SKM-1 treated with dmso at 0.1 percent for 144 hours (cell line): ENCODE results near the gene SLC25A34.

Source experiments
- DNase-seq: peaks from one replicate; lab custom pipeline; 2025; ENCODE audit not compliant: unreplicated experiment; lab: John Stamatoyannopoulos, UW

Gene SLC25A34

DNA sequence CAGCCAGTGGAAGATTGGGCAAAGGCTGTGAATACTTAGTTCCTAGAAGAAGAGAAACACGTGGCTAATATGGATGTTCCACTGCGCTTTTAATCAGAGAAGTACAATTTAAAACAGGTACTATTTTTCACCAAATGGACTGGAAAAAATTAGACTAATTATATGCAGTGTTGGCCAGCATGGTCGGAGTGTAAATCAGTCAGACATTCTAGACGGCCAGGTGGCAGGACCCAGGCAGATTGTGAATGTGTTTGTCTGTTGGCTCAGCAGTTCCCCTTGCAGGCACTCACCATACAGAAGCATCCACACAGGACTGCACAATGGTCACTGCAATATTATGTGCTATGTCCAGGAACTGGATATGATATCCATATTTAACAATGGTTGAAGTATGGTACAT is 23.9 kb upstream of the SLC25A34 start:
- no peak for DNase-seq

DNA sequence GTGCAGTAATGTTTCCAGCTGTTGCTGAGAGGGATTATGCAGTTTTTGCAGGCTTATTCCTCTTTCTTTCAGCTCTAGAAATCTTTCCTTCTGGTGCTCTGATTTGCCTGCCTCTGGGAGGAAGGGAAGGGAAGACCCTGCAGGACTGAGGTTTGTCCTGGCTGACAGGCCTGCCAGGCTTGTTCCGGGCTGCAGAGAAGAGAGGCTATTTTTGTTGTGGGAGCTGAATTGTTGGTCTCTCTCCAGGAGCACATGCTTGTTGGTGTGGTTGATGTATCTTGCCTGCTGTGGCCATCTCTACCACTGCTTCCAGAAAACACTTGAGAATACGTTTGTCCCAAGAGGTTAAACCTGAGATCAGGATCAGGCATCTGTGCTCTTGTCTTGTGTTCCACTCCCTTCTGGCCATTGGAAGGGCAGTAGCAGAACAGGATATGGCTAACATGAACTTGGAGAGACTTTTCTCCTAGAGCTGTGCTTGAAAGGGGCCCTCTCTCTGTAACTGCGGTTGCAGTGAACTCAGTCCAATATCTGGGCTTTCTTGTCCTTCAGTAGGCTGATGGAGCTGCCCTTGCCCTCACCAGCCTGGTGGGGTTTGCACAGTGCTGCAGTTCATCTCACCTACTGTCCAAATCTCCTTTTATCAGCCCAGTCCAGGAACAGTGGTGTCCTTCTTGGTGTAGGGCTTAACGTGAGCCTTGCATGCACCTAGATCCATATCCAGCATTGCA is 21.5 kb upstream of the SLC25A34 start:
- no peak for DNase-seq

DNA sequence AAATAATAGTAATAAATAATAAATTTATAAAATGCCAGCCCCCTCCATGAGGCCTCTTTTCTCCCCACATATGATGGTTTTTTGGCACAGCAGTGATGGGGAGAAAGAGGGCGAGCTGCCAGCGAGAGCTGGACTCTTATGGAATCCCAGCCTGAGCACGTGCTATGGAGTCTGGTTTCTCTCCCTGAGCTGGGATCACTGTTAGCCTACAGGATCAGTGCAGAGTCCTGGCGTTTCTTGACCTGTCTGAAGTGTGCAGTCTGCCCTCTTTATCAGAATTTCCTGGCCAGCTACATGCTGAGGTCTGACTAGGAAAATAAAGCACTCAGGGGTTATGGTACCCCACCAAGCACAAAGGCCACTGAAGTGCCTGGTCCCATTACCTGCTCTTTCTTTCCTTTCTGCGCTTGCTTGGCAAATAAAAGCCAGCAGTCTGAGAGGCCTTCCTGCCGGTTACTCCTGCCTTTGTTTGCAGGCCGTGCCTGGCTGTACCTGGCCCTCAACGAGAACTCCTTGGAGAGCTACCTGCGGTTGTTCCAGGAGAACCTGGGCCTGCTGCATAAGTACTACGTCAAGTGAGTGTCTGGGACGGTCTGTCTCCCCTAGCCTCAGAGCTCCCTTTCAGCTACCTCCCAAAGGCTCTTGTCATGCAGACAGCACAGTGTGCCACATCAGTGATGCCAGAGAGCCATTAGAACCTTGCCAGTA is 18.5 kb upstream of the SLC25A34 start:
- DNase-seq = no peak

DNA sequence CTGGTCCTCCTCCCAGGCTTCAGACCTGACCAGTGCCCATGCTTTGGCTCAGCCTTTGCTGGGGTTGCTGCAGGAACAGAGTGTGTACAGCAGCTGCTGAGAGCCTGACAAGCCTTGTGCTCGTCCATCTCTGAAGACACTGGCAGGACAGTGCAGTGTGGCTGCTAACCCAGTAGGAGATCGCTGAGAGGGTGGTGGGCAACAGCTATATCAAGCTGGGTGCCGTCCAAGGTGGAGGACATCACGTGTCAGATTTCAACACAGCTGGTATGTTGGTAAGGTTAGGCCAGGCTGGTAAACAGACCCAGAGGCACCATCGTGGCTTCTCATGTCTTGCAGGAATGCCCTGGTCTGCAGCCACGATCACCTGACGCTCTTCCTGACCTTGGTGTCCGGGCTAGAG is 17.9 kb upstream of the SLC25A34 start:
- no peak for DNase-seq

DNA sequence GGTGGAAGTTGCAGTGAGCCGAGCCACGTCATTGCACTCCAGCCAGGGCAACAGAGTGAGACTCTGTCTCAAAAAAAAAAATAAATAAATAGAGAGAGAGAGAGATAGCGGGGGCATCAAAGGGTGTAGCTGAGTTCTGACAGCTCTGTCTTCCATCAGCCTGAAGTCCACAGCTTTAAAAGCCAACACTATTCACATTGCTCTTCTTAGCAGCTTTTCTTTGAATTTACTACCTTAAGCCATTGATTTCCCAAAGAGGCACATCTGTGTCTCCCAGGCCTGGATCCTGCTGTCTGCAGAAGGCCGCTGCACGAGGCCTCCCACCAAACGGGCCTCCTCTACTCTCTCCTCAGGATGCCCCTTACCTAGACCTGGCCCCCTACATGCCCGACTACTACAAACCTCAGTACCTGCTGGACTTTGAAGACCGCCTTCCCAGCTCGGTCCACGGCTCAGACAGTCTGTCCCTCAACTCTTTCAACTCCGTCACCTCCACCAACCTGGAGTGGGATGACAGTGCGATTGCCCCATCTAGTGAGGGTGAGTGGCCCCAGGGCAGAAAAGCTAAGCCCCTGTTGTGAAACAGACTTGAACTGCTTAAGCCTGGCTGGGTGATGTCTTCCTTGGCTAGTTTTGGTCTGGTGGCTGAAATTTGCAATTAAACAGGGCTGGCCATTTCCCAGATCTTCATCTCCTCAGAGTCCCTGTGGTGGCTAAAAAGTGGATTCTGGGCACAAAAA is 16.5 kb upstream of the SLC25A34 start:
- DNase-seq = no peak

DNA sequence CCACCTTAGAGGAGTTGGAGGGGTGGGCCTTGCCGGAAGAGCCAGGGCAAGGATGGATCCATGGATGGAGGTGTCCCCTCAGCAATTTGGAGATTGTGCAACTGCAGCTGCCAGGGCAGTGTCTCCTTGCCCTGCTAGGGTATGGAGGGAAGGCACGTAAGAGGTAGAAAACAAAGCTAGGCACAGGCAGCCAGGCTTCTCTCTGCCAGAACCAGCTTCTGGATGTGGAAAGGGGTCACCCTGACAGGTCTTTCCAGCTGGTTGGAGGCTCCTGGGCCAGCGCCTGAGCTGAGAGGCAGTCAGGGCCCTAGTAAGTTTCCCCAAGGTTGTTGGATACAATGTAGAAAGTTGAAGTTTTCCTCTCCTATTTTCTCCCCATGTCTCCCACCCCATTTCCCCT is 15.2 kb upstream of the SLC25A34 start:
- no peak for DNase-seq

DNA sequence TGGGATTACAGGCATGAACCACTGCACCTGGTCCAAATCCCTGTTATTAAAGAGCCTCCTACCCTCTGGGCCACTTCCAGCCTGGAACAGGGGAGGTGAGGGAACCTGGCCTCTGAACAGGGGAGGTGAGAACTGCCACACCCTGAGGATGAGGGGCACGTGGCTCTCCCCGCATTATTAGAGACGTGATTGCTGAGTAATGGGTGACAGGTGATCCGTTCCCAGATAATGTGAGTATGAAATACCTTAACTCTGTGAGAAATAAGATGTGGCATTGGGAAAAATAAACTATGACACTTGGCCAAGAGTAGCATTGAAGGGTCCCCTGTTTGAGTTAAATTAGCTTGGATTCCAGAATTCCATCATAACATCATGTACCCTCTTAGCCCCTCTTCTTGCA is 13.6 kb upstream of the SLC25A34 start:
- DNase-seq = no peak

DNA sequence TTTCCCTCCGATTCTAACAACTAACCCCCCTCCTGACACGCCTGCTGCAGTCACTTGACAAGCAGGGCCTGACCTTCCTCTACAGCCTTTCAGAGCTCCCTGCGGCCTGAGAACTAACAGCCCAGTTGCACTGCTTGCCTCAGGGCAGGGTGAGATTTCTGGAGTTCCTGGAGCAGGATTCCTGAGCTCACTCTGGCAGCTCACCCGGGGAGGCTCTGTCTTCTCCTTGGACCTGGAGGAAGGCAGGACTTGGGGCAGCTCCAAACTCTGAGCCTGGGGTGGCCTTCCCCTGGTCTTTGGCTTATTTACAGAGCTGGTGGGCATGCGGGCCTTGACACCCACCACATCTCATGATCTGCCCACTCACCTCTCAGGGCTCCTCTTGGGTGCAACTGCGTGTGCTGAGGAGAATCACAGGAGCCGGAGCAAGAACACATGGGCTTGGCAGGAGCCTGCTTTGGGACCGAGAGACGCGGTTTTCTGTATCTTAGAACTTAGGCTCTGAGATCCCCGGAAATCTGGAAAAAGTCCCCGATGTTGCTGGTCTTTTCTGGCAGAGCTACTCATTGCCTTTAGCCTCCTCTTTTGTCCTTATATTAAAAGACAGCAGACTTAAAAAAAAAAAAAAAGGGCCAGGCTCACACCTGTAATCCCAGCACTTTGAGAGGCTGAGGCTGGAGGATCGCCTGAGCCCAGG is 13.1 kb upstream of the SLC25A34 start:
- no peak for DNase-seq

DNA sequence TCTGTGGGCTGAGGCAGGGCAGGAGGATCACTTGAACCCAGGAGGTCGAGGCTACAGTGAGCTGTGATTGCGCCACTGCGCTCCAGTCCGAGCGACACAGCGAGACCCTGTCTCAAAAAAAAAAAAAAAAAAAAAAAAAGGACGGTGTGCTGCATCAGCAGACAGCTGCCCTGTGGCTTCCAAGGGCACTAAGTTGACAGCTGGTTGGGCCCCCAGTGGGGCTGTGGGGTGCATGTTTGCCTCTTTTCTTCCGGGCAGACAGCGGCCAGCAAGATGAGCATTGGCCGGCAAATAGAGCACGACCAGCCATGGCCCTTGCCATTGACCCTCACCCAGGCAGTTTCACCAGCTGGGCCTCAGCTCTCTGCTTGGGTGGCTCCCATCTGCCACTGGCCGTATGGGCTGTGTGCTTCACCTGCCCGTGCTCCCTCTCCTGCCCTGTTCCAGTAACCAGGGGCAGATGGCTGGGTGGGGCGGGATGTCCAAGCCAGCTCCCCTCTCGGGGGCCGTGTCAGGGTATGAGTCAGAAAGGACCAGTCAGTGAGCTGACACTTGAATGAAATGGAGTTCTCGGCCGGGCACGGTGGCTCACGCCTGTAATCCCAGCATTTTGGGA is 12.3 kb upstream of the SLC25A34 start:
- DNase-seq = no peak

DNA sequence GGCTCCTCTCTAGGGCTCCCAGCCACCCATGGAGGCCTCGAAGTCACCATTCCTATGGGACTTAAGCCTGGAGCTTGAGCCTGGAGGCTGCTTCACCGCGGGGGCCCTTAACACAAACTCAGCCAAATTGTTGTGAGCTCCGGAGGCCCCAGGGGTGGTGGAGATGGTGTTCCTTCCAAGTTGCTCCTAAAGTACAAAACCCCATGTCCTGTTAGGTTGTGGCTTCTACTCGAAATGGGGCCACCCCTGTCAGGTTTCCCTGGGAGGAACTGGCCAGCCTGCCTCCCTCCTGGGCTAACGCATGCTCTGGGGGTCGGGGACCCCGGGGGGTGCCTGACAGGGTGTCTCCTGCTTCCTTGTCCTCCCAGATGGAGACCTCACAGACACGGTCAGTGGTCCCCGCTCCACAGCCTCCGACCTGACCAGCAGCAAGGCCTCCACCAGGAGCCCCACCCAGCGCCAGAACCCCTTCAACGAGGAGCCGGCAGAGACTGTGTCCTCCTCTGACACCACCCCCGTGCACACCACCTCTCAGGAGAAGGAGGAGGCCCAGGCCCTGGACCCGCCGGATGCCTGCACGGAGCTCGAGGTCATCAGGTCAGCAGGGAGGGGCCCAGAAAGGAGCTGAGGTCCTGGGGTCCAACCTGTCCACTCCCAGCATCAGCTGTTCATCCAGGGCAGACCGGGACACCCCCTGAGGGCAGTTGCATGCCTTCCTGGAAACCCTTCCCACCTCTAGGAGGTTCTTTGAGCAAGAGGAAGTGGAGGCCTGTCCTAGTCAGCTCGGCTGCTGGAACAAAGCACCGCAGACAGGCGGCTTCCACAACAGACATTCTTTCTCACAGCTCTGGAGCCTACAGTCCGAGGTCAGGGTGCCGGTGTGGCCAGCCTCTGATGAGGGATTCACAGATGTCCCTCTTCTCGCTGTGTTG is 10.8 kb upstream of the SLC25A34 start:
- no peak for DNase-seq

DNA sequence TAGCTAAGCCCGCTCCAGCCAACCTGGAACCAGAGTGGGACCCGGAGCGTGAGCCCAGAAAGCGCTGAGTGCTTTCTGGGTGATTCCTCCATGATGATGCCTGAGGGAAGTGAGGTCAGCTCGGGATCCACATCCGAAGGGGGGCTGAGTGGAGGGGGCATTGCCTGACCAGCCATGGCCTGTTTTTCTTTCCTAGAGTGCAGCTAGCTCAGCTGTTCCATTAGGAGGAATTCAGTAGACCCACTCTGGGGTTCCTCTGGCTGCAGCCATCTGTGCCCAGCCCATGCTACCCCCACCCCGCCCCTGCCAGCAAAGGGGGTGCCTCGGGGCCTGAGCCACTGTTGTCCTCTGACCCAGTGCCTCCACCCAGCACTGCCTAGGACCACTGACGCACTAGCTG is 9.6 kb upstream of the SLC25A34 start:
- DNase-seq = no peak

DNA sequence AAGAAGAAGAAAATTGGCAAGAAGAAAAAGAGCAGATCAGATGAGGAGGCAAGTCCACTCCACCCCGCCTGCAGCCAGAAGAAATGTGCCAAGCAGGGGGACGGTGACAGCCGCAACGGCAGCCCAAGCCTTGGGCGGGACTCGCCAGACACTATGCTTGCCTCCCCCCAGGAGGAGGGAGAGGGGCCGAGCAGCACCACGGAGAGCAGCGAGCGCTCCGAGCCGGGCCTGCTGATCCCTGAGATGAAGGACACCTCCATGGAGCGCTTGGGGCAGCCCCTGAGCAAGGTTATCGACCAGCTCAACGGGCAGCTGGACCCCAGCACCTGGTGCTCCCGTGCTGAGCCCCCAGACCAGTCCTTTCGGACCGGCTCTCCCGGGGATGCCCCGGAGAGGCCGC is 9.0 kb upstream of the SLC25A34 start:
- no peak for DNase-seq

DNA sequence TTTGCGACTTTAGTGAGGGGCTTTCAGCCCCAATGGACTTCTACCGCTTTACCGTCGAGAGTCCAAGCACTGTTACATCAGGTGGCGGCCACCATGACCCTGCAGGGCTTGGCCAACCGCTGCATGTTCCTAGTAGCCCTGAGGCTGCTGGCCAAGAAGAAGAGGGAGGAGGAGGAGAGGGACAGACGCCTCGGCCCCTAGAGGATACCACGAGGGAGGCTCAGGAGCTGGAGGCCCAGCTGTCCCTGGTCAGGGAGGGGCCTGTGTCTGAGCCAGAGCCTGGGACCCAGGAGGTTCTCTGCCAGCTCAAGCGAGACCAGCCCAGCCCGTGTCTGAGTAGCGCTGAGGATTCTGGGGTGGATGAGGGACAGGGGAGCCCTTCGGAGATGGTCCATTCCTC is 8.6 kb upstream of the SLC25A34 start:
- no peak for DNase-seq

DNA sequence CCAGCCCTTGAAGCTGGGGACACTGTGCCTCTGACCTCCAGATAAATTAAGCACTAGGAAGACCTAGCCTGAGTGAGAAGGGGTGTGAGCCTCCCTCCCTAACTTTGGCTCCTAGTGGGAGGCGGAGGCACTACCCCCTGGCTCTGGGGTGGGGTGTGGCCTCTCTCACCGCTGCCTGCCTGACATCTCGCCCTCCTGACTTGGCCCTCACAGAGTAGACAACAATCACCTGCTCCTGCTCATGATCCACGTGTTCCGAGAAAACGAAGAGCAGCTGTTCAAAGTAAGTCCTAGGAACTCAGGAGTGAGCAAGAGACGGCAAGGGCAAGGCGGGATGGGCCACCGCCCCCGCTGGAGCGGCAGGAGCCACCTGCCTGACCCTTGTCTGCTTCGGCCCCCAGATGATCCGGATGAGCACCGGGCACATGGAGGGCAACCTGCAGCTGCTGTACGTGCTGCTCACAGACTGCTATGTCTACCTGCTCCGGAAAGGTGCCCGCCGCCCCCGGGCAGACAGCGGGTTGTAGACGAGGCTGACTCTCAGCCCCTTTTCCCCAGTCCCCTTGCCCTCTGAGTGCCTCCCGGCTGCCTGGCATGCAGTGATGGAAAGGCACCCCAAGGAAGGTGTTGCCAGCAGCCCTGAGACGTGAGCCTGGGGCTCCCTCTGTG is 8.1 kb upstream of the SLC25A34 start:
- no peak for DNase-seq

DNA sequence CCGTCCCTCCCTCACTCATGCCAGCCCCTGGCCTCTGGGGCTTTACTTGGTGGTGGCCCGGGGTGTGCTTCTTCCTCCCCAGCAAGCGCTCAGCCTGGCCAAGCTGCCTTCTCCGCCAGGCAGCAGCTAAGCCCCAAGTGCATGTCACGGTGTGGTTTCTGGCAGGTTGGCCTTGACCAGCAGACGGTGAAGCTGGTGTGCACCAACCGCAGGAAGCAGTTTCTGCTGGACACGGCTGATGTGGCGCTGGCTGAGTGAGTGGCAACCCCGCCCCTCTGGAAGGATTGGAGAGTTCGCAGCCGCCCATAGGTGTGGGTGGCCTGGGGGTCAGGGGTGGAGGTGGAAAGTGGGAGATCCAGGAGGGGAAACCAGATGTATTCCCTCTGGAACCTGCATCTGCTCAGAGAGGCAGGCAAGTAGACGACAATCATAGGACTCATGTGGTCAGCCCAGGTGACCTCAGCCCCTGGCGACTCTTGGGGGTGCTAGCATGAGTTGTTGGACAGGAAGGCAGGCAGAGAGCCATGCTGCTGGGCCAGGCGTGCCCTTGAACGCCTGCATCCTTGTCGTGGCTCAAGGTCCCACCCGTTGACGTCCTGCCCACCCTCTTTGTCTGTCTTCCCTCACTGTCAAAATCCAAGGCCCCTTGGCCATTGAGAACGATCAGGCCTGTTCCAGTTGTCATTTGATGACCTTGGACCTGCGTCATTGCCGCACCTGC is 7.0 kb upstream of the SLC25A34 start:
- no peak for DNase-seq

DNA sequence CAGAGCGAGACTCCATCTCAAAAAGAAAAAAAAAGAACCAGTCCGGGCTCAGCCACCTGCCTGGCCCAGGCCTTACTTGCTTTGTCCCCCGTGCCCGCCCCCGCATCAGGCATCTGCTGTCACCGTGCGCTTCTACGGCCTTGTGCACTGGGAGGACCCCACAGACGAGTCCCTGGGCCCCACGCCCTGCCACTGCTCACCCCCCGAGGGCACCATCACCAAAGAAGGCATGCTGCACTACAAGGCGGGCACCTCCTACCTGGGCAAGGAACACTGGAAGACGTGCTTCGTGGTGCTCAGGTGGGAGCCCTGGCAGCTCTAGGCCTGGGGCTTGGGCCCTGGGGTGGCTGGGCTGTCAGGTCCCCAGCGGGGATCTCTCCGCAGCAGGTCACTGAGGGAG is 5.6 kb upstream of the SLC25A34 start:
- no peak for DNase-seq

DNA sequence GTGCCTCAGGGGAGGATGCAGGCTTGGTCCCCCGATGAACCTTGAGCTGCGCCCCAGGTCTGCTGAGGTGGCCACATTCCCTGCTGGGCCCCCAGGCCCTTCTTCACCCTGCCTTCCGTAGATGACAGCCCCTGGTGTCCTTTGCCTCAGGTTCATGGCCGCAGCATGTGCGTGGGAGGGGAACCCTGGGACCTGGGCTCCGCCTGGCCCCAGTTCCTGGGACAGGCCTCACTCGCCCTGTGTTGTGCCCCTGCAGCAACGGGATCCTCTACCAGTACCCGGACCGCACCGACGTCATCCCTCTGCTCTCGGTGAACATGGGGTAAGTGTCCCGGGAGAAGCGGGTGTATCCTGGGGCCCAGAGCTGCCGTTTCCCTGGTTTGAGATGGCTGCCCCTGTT is 5.1 kb upstream of the SLC25A34 start:
- no peak for DNase-seq

DNA sequence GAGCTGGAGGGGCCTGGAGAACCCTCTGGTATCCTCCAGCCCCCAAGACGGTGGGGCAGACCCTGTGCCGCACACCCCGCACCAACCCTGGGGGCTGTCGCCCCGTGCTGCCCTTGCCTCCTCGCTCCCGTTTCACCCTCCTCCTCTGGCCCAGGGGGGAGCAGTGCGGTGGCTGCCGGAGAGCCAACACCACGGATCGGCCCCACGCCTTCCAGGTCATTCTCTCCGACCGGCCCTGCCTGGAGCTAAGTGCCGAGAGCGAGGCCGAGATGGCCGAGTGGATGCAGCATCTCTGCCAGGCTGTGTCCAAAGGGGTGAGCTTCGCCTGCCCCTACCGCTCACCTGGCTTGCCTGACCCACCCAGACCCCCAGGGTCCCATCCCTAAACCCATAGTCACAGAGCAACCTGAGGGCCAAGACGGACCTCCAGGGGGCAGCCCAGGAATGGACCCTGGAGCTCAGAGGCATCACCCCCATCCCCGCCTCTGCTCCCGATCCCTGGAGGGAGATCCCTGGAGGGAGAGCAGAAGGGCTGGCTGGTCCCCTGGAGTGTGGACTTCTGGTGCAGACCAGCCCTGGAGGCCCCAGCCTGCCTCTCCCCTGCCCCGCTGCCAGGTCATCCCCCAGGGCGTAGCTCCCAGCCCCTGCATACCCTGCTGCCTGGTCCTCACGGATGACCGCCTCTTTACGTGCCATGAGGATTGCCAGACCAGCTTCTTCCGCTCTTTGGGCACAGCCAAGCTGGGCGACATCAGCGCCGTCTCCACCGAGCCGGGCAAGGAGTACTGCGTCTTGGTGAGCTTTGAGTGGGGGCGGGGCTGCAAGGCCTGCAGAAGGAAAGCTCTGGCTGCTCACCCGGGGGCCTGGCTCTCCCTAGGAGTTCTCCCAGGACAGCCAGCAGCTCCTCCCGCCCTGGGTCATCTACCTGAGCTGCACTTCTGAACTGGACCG is 4.0 kb upstream of the SLC25A34 start:
- DNase-seq = no peak
